Kidney (tissue), 14 donors: Measurements from ENCODE around the gene STK24. TPM values are rescaled to one million over a fixed set of nuclear protein-coding genes. Genes with fewer than 3 reads are reported as not detected.
A peak's percentile ranks its signal among the peaks of the same experiment; 100 is the strongest.

Source experiments
- DNase-seq, 5 donors: peaks; one replicate each; pipeline ENCODE4 v3.0.0-alpha.2; 2013 to 2020
- FAIRE-seq: peaks from 2 replicates; lab custom pipeline; 2012; peaks lifted over from hg19 to GRCh38; lab: Jason Lieb, UNC
- H3K27ac ChIP-seq, 2 donors: one replicate each; pipeline ENCODE4 v1.7.0; 2013; ENCODE audit warnings: low read depth in 2 of 2, low read length in 2 of 2, inconsistent platforms in 1 of 2
- H3K27me3 ChIP-seq: one replicate; pipeline ENCODE4 v1.7.1; 2013; ENCODE audit warnings: low read length, inconsistent platforms; ENCODE audit not compliant: control insufficient read depth, insufficient read depth
- H3K36me3 ChIP-seq, 3 donors: one replicate each; pipeline versions ENCODE4 v1.7.0 to v1.7.1; 2013; ENCODE audit warnings: low read length in 3 of 3, control low read depth in 1 of 3, inconsistent platforms in 1 of 3; ENCODE audit not compliant: insufficient read depth in 3 of 3, control insufficient read depth in 2 of 3
- H3K4me1 ChIP-seq, 3 donors: one replicate each; pipeline versions ENCODE4 v1.7.0 to v1.7.1; 2013; ENCODE audit warnings: low read length in 3 of 3, inconsistent platforms in 1 of 3, low read depth in 1 of 3; ENCODE audit not compliant: control insufficient read depth in 2 of 3, insufficient read depth in 2 of 3
- H3K4me3 ChIP-seq, 3 donors: one replicate each; pipeline versions ENCODE4 v1.7.0 to v1.8.1; 2013; ENCODE audit warnings: low read length in 3 of 3, control low read depth in 1 of 3, inconsistent platforms in 1 of 3
- H3K9ac ChIP-seq, 3 donors: one replicate each; pipeline versions ENCODE4 v1.7.0 to v1.7.1; 2013; ENCODE audit warnings: low read length in 3 of 3, control low read depth in 1 of 3, inconsistent platforms in 1 of 3
- H3K9me3 ChIP-seq, 3 donors: one replicate each; pipeline versions ENCODE4 v1.7.0 to v1.7.1; 2013; ENCODE audit warnings: low read length in 3 of 3, control low read depth in 1 of 3, inconsistent platforms in 1 of 3; ENCODE audit not compliant: control insufficient read depth in 2 of 3, insufficient read depth in 1 of 3
- CTCF ChIP-seq: IDR thresholded peaks from 3 replicates; pipeline ENCODE4 v1.5.1; 2012; ENCODE audit warnings: mild to moderate bottlenecking, moderate library complexity, borderline replicate concordance; ENCODE audit not compliant: insufficient read depth; ENCODE audit errors: extremely low read depth
- intact Hi-C: fragments of 100-400 bp; cut with DNase I; formaldehyde crosslinking; loops from one replicate; pipeline ENCODE4 v1.11.1; 2022
- polyA plus RNA-seq: library from polyadenylated mRNA; stranded (reverse); fragments of 350-450 nt; fragmentation: Illumina TruSeq; extraction: RNeasy Lipid Tissue Mini Kit (QIAGEN cat#74804); gene quantifications from one replicate; pipeline ENCODE4 v1.2.3, GENCODE V29; 2014; ENCODE audit warnings: low read depth, low replicate concordance; ENCODE audit not compliant: insufficient read depth
- total RNA-seq: library from RNA; stranded (reverse); fragmentation: NEBNext Ultra II Directional; extraction: Animal tissue kit (Norgen Biotek cat#: 25700); gene quantifications from one replicate; pipeline ENCODE4 v1.2.1, GENCODE V29; 2021
- donor health status: control.
- donor health status: control.
- donor health status: control.
- donor health status: control.
- donor health status: control.
- donor health status: DM: yes; HTN: yes; CAD: no.
- donor health status: Normal renal cell carcinoma (clear cell type).

The STK24 gene
- total and polyA plus RNA-seq, 2 donors from 2014 or later = 56.7 to 122 TPM

DNA sequence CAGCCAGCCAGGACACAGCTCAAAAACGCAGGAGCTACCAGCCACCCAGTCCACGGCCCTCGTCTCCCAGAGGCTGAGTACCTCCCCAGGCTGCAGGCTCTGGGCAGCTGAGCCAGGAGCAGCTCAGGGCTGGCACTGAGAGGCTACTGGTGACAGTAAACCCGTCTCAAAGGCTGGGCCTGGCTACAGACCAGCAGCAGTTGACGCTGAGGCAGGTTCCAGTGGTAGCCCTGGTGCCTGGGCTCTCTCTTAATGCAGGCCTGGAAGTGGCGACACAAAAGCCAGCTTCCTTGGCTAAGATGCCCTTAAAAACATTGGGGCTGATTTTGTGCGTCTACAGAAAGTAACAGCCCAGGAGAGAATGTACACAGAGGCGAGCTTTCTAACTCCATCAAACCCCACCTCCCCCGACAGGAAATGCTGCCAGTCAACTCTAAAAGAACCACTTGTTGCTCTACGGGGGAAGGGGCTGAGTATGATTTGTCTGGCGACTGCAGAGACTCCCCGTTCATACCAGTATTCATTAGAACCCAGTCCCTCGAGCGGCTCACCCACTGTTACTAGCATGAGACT lies 126.3 kb downstream of the STK24 start:
- no peaks in the 10 kb centered on the region for H3K9me3 ChIP-seq
- H3K9ac ChIP-seq = no peak overlapping the region
- H3K36me3 ChIP-seq = peaks cover 8 to 37% (median 11%) of the 10 kb centered on the region in 3 donors
- no peak overlapping the region for H3K27ac ChIP-seq
- no peak overlapping the region for H3K4me3 ChIP-seq
- no peak for TF ChIP-seq CTCF
- intact Hi-C loops = no loop called here
- H3K4me1 ChIP-seq = peaks cover 4 to 6% (median 6%) of the 10 kb centered on the region in 3 donors
- no peaks in the 10 kb centered on the region for H3K27me3 ChIP-seq
- peak in 2 of 5 donors; percentile 58 to 71 for DNase-seq
- FAIRE-seq = no peak

DNA sequence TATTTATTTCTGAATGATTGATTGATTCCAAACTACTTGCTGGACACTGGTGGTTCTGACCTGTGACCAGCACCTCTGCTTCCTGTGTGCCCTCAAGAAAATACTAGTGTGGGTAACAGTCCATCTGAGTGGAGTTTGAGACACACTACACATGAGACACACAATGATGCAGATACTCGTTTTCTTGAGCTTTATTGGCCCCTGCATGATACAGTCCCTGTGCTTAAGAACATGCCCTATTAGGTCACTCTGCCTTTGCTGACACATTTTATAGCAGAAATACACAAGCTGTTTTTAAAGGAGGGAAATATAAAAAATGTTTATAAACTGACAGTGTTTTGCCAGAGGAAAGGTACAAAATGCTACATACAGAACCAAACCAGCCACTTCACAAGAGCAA lies 126.9 kb downstream of the STK24 start:
- FAIRE-seq = no peak

GRCh38 chr13:98449273-98449672 lies 127.6 kb downstream of the STK24 start:
- intact Hi-C loops = loop anchor here (5.0 kb wide), 1 partner anchor 203 kb away; no protein-coding TSS in a partner anchor
- H3K9me3 ChIP-seq = no peaks in the 10 kb centered on the region
- peaks cover 0 to 6% (median 5%) of the 10 kb centered on the region in 3 donors for H3K4me1 ChIP-seq
- H3K4me3 ChIP-seq = no peak overlapping the region
- peak in 1 of 5 donors; percentile 37 for DNase-seq
- H3K27ac ChIP-seq = peak overlapping the region in 1 of 2 donors; percentile 5
- no peak for TF ChIP-seq CTCF
- H3K36me3 ChIP-seq = peaks cover 8 to 37% (median 11%) of the 10 kb centered on the region in 3 donors
- FAIRE-seq = no peak
- no peaks in the 10 kb centered on the region for H3K27me3 ChIP-seq
- no peak overlapping the region for H3K9ac ChIP-seq

More for the DNA sequence above, 126.9 kb downstream of the STK24 start:
- Histone ChIP-seq H3K9me3 (no peaks in the 10 kb centered on the region), H3K4me3 (no peak overlapping the region), H3K27ac (no peak overlapping the region), H3K9ac (no peak overlapping the region), H3K27me3 (no peaks in the 10 kb centered on the region), H3K36me3 (peaks cover 8 to 37% (median 11%) of the 10 kb centered on the region in 3 donors), H3K4me1 (peaks cover 6 to 9% (median 6%) of the 10 kb centered on the region in 3 donors)
- no peak for TF ChIP-seq CTCF
- DNase-seq = peak in 2 of 5 donors; percentile 56 to 78
- intact Hi-C loops = no loop called here
